Endodermal cell (in vitro differentiated cells): ENCODE measurements around the gene LRP4. TPM values are rescaled to one million over a fixed set of nuclear protein-coding genes. Genes with fewer than 3 reads are reported as not detected.

Source experiments
- DNase-seq: peaks from one replicate; pipeline ENCODE4 v3.0.0-alpha.2; 2017
- H3K27ac ChIP-seq: 2 replicates; pipeline ENCODE4 v1.5.1; 2013; ENCODE audit warnings: mild to moderate bottlenecking, low read depth, low read length, moderate library complexity
- H3K27me3 ChIP-seq: 2 replicates; pipeline ENCODE4 v1.6.1; 2013; ENCODE audit warnings: mild to moderate bottlenecking, low read length, moderate library complexity; ENCODE audit not compliant: insufficient read depth, control insufficient read depth, poor library complexity, severe bottlenecking
- H3K36me3 ChIP-seq: 2 replicates; pipeline ENCODE4 v1.7.0; 2013; ENCODE audit warnings: mild to moderate bottlenecking, low read length, moderate library complexity; ENCODE audit not compliant: control insufficient read depth, insufficient read depth
- H3K4me1 ChIP-seq: one replicate; pipeline ENCODE4 v1.7.0; 2013; ENCODE audit warnings: low read length; ENCODE audit not compliant: control insufficient read depth, insufficient read depth
- H3K4me3 ChIP-seq: 2 replicates; pipeline ENCODE4 v1.5.1; 2013; ENCODE audit warnings: mild to moderate bottlenecking, low read length, moderate library complexity
- H3K9ac ChIP-seq: 2 replicates; pipeline ENCODE4 v1.6.1; 2013; ENCODE audit warnings: mild to moderate bottlenecking, low read length, moderate library complexity; ENCODE audit not compliant: poor library complexity, severe bottlenecking; ENCODE audit errors: extremely low read depth
- H3K9me3 ChIP-seq: 2 replicates; pipeline ENCODE4 v1.6.1; 2013; ENCODE audit warnings: mild to moderate bottlenecking, low read length, moderate library complexity; ENCODE audit not compliant: control insufficient read depth
- H3K27ac Mint-ChIP-seq: 2 replicates; pipeline ENCODE4 v1.8.0; 2020; ENCODE audit warnings: mixed read lengths
- H3K27me3 Mint-ChIP-seq: 2 replicates; pipeline ENCODE4 v1.8.0; 2021; ENCODE audit warnings: mild to moderate bottlenecking, mixed read lengths; ENCODE audit not compliant: insufficient read depth
- H3K36me3 Mint-ChIP-seq: 2 replicates; pipeline ENCODE4 v1.8.0; 2020; ENCODE audit warnings: low read depth, mixed read lengths
- H3K4me1 Mint-ChIP-seq: 2 replicates; pipeline ENCODE4 v1.8.0; 2020; ENCODE audit warnings: mixed read lengths
- H3K4me3 Mint-ChIP-seq: 2 replicates; pipeline ENCODE4 v1.8.0; 2020; ENCODE audit warnings: mild to moderate bottlenecking, moderate library complexity, mixed read lengths
- H3K9me3 Mint-ChIP-seq: 2 replicates; pipeline ENCODE4 v1.8.0; 2020; ENCODE audit warnings: mild to moderate bottlenecking, mixed read lengths
- WGBS, 2 experiments: methylation state at CpG; one replicate each; pipeline versions ENCODE4 v1.1.5 to v1.1.7; 2013; ENCODE audit warnings: missing lambda C conversion rate in 2 of 2, mixed read lengths in 1 of 2; ENCODE audit not compliant: insufficient coverage in 1 of 2, insufficient read length in 1 of 2; 5-methylcytosine and 5-hydroxymethylcytosine counted together
- total RNA-seq, 2 donors: library from RNA; stranded (reverse); fragmentation: NEBNext Ultra II Directional in 1 of 2; extraction: Animal tissue kit (Norgen Biotek cat#: 25700) in 1 of 2; gene quantifications; 2 replicates in 1 of 2; 3 replicates in 1 of 2; pipeline ENCODE4 v1.2.1, GENCODE V29; 2021
- TF ChIP-seq, protein P1 (sequence below): fragments of 200-600 bp; sonication (generic); conservative IDR thresholded peaks from 2 replicates; pipeline ENCODE4 v1.5.0; 2021; ENCODE audit warnings: antibody characterized with exemption, mild to moderate bottlenecking

The LRP4 gene
- total RNA-seq, 2 donors from 2014 or later = 12.6 to 13.6 TPM

DNA sequence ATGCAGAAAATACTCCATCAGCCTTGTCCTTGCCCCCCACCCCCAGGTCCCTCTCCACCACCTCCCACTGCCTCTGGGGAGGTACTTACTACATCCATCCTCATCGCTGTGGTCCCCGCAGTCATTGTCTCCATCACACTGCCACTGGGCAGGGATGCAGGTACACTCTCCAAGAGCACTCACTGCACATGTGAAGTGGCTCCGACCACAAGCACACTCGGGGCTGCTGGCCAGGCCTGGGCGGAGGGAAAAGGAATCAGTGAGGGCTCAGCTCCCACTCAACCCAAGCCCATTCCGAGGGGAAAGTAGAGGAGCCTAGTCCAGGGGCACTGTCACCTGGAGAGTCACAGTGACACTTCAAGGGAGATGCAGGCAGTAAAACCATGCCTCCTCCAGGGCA, 15.7 kb downstream of the LRP4 start:
- peaks cover 15% of the 10 kb centered on the region for H3K36me3 Mint-ChIP-seq
- Histone ChIP-seq H3K27me3 (no peaks in the 10 kb centered on the region), H3K4me1 (peaks cover 6% of the 10 kb centered on the region), H3K27ac (no peak overlapping the region), H3K4me3 (no peak overlapping the region), H3K36me3 (no peaks in the 10 kb centered on the region), H3K9me3 (no peaks in the 10 kb centered on the region), H3K9ac (no peak overlapping the region)
- no peaks in the 10 kb centered on the region for H3K27me3 Mint-ChIP-seq
- WGBS, 2 experiments = 91 to 93% methylated on average over 3 to 6 of the region's 6 CpGs
- DNase-seq = no peak
- peaks cover 7% of the 10 kb centered on the region for H3K9me3 Mint-ChIP-seq
- peaks cover 19% of the 10 kb centered on the region for H3K4me1 Mint-ChIP-seq
- H3K4me3 Mint-ChIP-seq = no peak overlapping the region
- H3K27ac Mint-ChIP-seq = no peak overlapping the region
- TF ChIP-seq, protein P1, sequence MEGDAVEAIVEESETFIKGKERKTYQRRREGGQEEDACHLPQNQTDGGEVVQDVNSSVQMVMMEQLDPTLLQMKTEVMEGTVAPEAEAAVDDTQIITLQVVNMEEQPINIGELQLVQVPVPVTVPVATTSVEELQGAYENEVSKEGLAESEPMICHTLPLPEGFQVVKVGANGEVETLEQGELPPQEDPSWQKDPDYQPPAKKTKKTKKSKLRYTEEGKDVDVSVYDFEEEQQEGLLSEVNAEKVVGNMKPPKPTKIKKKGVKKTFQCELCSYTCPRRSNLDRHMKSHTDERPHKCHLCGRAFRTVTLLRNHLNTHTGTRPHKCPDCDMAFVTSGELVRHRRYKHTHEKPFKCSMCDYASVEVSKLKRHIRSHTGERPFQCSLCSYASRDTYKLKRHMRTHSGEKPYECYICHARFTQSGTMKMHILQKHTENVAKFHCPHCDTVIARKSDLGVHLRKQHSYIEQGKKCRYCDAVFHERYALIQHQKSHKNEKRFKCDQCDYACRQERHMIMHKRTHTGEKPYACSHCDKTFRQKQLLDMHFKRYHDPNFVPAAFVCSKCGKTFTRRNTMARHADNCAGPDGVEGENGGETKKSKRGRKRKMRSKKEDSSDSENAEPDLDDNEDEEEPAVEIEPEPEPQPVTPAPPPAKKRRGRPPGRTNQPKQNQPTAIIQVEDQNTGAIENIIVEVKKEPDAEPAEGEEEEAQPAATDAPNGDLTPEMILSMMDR = no peak

DNA sequence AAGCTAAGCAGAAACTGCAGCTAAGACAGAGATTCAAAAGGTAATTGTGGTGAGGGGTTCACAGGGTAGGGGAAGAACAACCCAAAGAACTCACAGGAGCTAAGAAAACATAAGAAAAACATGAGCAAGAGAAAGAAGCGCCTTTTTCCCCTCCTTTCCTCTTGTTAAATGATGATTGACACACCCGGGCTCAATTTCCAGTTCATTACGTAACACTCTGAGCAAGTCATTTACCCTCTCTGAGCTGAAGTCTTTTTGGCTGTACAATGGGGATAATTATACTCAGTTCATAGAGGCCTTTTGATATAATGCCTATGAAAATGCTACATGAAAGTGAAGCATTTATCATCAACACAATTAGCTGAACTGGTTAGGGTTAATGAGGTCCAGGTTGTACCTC, 17.2 kb downstream of the LRP4 start:
- Histone ChIP-seq H3K4me3 (no peak overlapping the region), H3K9me3 (no peaks in the 10 kb centered on the region), H3K36me3 (no peaks in the 10 kb centered on the region), H3K27ac (no peak overlapping the region), H3K27me3 (no peaks in the 10 kb centered on the region), H3K9ac (no peak overlapping the region), H3K4me1 (no peaks in the 10 kb centered on the region)
- TF ChIP-seq, protein P1 = no peak
- H3K36me3 Mint-ChIP-seq = peaks cover 15% of the 10 kb centered on the region
- no peaks in the 10 kb centered on the region for H3K27me3 Mint-ChIP-seq
- WGBS, 2 experiments = 100% methylated on average over 3 of the region's 3 CpGs
- DNase-seq = no peak
- H3K4me3 Mint-ChIP-seq = no peak overlapping the region
- no peak overlapping the region for H3K27ac Mint-ChIP-seq
- H3K9me3 Mint-ChIP-seq = peaks cover 7% of the 10 kb centered on the region
- H3K4me1 Mint-ChIP-seq = peaks cover 6% of the 10 kb centered on the region

DNA sequence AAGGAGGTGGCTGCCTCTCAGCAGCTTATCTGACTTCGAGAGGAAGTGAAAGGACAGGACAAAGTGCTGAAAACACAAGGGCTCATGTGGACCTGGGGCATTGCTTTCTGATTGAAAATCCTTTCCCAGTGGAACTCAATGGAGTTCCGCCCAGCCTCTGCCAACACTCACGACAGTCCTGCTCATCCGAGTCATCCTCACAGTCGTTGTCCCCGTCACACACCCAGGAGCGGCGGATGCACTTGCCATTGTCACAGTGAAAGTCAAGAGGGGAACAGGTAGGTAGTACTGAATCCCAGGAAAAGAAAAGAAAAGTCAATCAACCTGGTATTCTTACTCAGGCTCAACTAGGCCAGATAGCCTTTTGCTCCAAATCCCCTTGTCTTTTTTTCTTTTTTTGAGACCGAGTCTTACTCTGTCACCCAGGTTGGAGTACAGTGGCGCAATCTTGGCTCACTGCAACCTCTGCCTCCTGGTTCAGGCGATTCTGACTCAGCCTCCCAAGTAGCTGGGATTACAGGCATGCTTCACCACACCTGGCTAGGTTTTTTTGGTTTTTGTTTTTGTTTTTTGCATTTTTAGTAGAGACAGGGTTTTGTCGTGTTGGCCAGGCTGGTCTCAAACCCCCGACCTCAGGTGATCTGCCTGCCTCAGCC, 18.1 kb downstream of the LRP4 start:
- no peak overlapping the region for H3K27ac Mint-ChIP-seq
- H3K27ac ChIP-seq = no peak overlapping the region
- H3K4me1 ChIP-seq = no peaks in the 10 kb centered on the region
- H3K9me3 Mint-ChIP-seq = peaks cover 7% of the 10 kb centered on the region
- H3K9ac ChIP-seq = no peak overlapping the region
- no peaks in the 10 kb centered on the region for H3K9me3 ChIP-seq
- peaks cover 19% of the 10 kb centered on the region for H3K36me3 Mint-ChIP-seq
- H3K4me1 Mint-ChIP-seq = peaks cover 2% of the 10 kb centered on the region
- H3K27me3 ChIP-seq = no peaks in the 10 kb centered on the region
- H3K27me3 Mint-ChIP-seq = no peaks in the 10 kb centered on the region
- no peak overlapping the region for H3K4me3 Mint-ChIP-seq
- TF ChIP-seq, protein P1 = no peak
- peaks cover 6% of the 10 kb centered on the region for H3K36me3 ChIP-seq
- no peak overlapping the region for H3K4me3 ChIP-seq
- WGBS, 2 experiments = 93 to 94% methylated on average over 10 to 13 of the region's 13 CpGs
- no peak for DNase-seq
